GM23338 (cell line): ENCODE results near the gene TBX1. TPM values are rescaled to one million over a fixed set of nuclear protein-coding genes. Genes with fewer than 3 reads are reported as not detected.

Experiments
- ATAC-seq: fragments of 200-7000 bp; cut with Tn5 transposase; 3 replicates; pipeline ENCODE4 v1.9.1; 2020
- DNase-seq: peaks from one replicate; pipeline ENCODE4 v3.0.0-alpha.2; 2015; ENCODE audit warnings: low spot score
- H2AFZ ChIP-seq: fragments of 200-600 bp; sonication (generic); 2 replicates; pipeline ENCODE4 v1.8.0; 2016; ENCODE audit warnings: antibody characterized with exemption, mild to moderate bottlenecking, moderate library complexity
- H3F3A ChIP-seq: fragments of 200-600 bp; sonication (generic); replicated peaks from 2 replicates; pipeline ENCODE4 v1.8.0; 2017; ENCODE audit warnings: antibody characterized with exemption, mixed run types, low read depth
- H3K27ac ChIP-seq: fragments of 200-600 bp; sonication (generic); 2 replicates; pipeline ENCODE4 v1.6.1; 2016; ENCODE audit warnings: low read depth
- H3K27me3 ChIP-seq: fragments of 200-600 bp; sonication (generic); 2 replicates; pipeline ENCODE4 v1.8.0; 2016; ENCODE audit warnings: mild to moderate bottlenecking, mixed run types, moderate library complexity; ENCODE audit not compliant: insufficient read depth
- H3K36me3 ChIP-seq: fragments of 200-600 bp; sonication (generic); 2 replicates; pipeline ENCODE4 v1.8.0; 2016; ENCODE audit warnings: mild to moderate bottlenecking; ENCODE audit not compliant: insufficient read depth
- H3K4me1 ChIP-seq: fragments of 200-600 bp; sonication (generic); 2 replicates; pipeline ENCODE4 v1.8.0; 2016; ENCODE audit warnings: mild to moderate bottlenecking, moderate library complexity; ENCODE audit not compliant: insufficient read depth
- H3K4me2 ChIP-seq: fragments of 200-600 bp; sonication (generic); 2 replicates; pipeline ENCODE4 v1.7.1; 2017; ENCODE audit warnings: mixed run types
- H3K4me3 ChIP-seq: fragments of 200-600 bp; sonication (generic); 2 replicates; pipeline ENCODE4 v1.6.1; 2016; ENCODE audit warnings: mixed run types
- H3K79me2 ChIP-seq: fragments of 200-600 bp; sonication (generic); replicated peaks from 2 replicates; pipeline ENCODE4 v1.8.0; 2017; ENCODE audit warnings: mild to moderate bottlenecking; ENCODE audit not compliant: insufficient read depth
- H3K9me2 ChIP-seq: fragments of 200-600 bp; sonication (generic); 2 replicates; pipeline ENCODE4 v1.8.0; 2017; ENCODE audit not compliant: insufficient read depth
- H4K20me1 ChIP-seq: fragments of 200-600 bp; sonication (generic); replicated peaks from 2 replicates; pipeline ENCODE4 v1.8.0; 2017; ENCODE audit warnings: mild to moderate bottlenecking; ENCODE audit not compliant: insufficient read depth
- H3K27ac Mint-ChIP-seq: 2 replicates; pipeline ENCODE4 v1.8.0; 2020; ENCODE audit warnings: inconsistent platforms, mild to moderate bottlenecking, moderate library complexity, mixed read lengths
- H3K27me3 Mint-ChIP-seq: 3 replicates; pipeline ENCODE4 v1.8.0; 2022; ENCODE audit warnings: low read depth, mild to moderate bottlenecking, moderate library complexity, mixed read lengths, inconsistent platforms; ENCODE audit not compliant: insufficient read depth, poor library complexity
- H3K36me3 Mint-ChIP-seq: 3 replicates; pipeline ENCODE4 v1.8.0; 2021; ENCODE audit warnings: low read depth, mild to moderate bottlenecking, inconsistent platforms, moderate library complexity, mixed read lengths
- H3K4me1 Mint-ChIP-seq: 3 replicates; pipeline ENCODE4 v1.8.0; 2020; ENCODE audit warnings: mild to moderate bottlenecking, inconsistent platforms, mixed read lengths
- H3K4me3 Mint-ChIP-seq: 3 replicates; pipeline ENCODE4 v1.8.0; 2021; ENCODE audit warnings: moderate library complexity, mild to moderate bottlenecking, inconsistent platforms, mixed read lengths
- H3K9me3 Mint-ChIP-seq: 3 replicates; pipeline ENCODE4 v1.8.0; 2020; ENCODE audit warnings: moderate library complexity, mild to moderate bottlenecking, inconsistent platforms, mixed read lengths
- CREB1 ChIP-seq: fragments of 250-450 bp; sonication (Bioruptor Pico); IDR thresholded peaks from 2 replicates; pipeline ENCODE4 v1.5.0; 2020; ENCODE audit warnings: low read depth, mild to moderate bottlenecking, moderate library complexity
- ETS1 ChIP-seq: IDR thresholded peaks from 2 replicates; pipeline ENCODE4 v1.6.1; 2016; ENCODE audit warnings: antibody characterized with exemption
- EZH2phosphoT487 ChIP-seq: fragments of 200-600 bp; sonication (generic); IDR thresholded peaks from one replicate; pipeline ENCODE4 v1.8.1; 2018; ENCODE audit warnings: antibody characterized with exemption; ENCODE audit not compliant: unreplicated experiment
- POLR2AphosphoS5 ChIP-seq: IDR thresholded peaks from 2 replicates; pipeline ENCODE4 v1.6.1; 2016; ENCODE audit warnings: antibody characterized with exemption, low read depth
- REST ChIP-seq: IDR thresholded peaks from one replicate; pipeline ENCODE4 v1.6.1; 2018; ENCODE audit warnings: antibody characterized with exemption; ENCODE audit not compliant: unreplicated experiment
- ZNF331 ChIP-seq: fragments of 250-450 bp; sonication (Bioruptor Pico); IDR thresholded peaks from 2 replicates; pipeline ENCODE4 v1.5.0; 2020; ENCODE audit warnings: low read depth, mild to moderate bottlenecking, moderate library complexity
- ZNF462 ChIP-seq: fragments of 250-450 bp; sonication (Bioruptor Pico); IDR thresholded peaks from 2 replicates; pipeline ENCODE4 v1.5.0; 2020; ENCODE audit warnings: mild to moderate bottlenecking, moderate library complexity
- polyA plus RNA-seq: library from polyadenylated mRNA; unstranded; fragments of >200 nt; fragmentation: Nextera tagmentation; extraction: Ambion mirVana; gene quantifications from 2 replicates; pipeline ENCODE4 v1.2.1, GENCODE V29; 2016
- total RNA-seq: library from RNA; depleted of rRNA; stranded (reverse); fragments of >200 nt; shearing (Covaris generic); gene quantifications from 2 replicates; pipeline ENCODE4 v1.2.3, GENCODE V29; 2014

The TBX1 gene
- total and polyA plus RNA-seq, 2 experiments from 2014 or later, result 0.19 to 0.66 TPM

GRCh38 chr22:19802001-19802893, 41.7 kb downstream of the TBX1 start:
- no peak overlapping the region for H2AFZ ChIP-seq
- H3K4me3 ChIP-seq, result no peak overlapping the region
- no peaks in the 10 kb centered on the region for H3K27me3 ChIP-seq
- H3K4me3 Mint-ChIP-seq, result no peak overlapping the region
- peaks cover 4% of the 10 kb centered on the region for H3K4me1 Mint-ChIP-seq
- no peaks in the 10 kb centered on the region for H4K20me1 ChIP-seq
- H3K27ac Mint-ChIP-seq, result no peak overlapping the region
- no peaks in the 10 kb centered on the region for H3K36me3 ChIP-seq
- ATAC-seq (no peak), DNase-seq (no peak)
- peaks cover 3% of the 10 kb centered on the region; the same call in 1 of the 3 replicates for H3K36me3 Mint-ChIP-seq
- peaks cover 20% of the 10 kb centered on the region for H3K27me3 Mint-ChIP-seq
- no peaks in the 10 kb centered on the region for H3K9me2 ChIP-seq
- H3K4me1 ChIP-seq, result no peaks in the 10 kb centered on the region
- H3K27ac ChIP-seq, result no peak overlapping the region
- H3K9me3 Mint-ChIP-seq, result no peaks in the 10 kb centered on the region; the same call in 2 of the 3 replicates
- H3K79me2 ChIP-seq, result no peaks in the 10 kb centered on the region
- TF ChIP-seq CREB1 (CRISPR knock-in tag) (no peak), EZH2phosphoT487 (no peak), ETS1 (no peak)
- H3F3A ChIP-seq, result no peaks in the 10 kb centered on the region
- no peak overlapping the region for H3K4me2 ChIP-seq

- Mint-ChIP-seq H3K27ac (no peak overlapping the region), H3K36me3 (peaks cover 3% of the 10 kb centered on the region; the same call in 1 of the 3 replicates), H3K27me3 (peaks cover 20% of the 10 kb centered on the region), H3K4me3 (no peak overlapping the region), H3K4me1 (no peaks in the 10 kb centered on the region; the same call in 2 of the 3 replicates), H3K9me3 (no peaks in the 10 kb centered on the region; the same call in 2 of the 3 replicates)
- ATAC-seq (no peak), DNase-seq (no peak)
- no peaks in the 10 kb centered on the region for H3K36me3 ChIP-seq
- H2AFZ ChIP-seq, result no peak overlapping the region
- no peak overlapping the region for H3K4me2 ChIP-seq
- no peaks in the 10 kb centered on the region for H3K4me1 ChIP-seq
- H3K4me3 ChIP-seq, result no peak overlapping the region
- no peaks in the 10 kb centered on the region for H3F3A ChIP-seq
- no peak overlapping the region for H3K27ac ChIP-seq
- H3K9me2 ChIP-seq, result no peaks in the 10 kb centered on the region
- no peaks in the 10 kb centered on the region for H3K27me3 ChIP-seq
- H3K79me2 ChIP-seq, result no peaks in the 10 kb centered on the region
- no peaks in the 10 kb centered on the region for H4K20me1 ChIP-seq
- TF ChIP-seq ZNF462 (CRISPR knock-in tag), result no peak
- no peak for TF ChIP-seq ZNF331 (CRISPR knock-in tag)
- TF ChIP-seq REST, result no peak
- TF ChIP-seq POLR2AphosphoS5, result no peak
These were observed 42.5 kb downstream of the TBX1 start for GRCh38 chr22:19802894-19803735.
